Loucy (cell line): ENCODE data around the gene GGCX.

Source experiments
- H2AFZ ChIP-seq: fragments of 200-600 bp; sonication (generic); 2 replicates; pipeline ENCODE4 v1.6.0; 2016; ENCODE audit warnings: antibody characterized with exemption, mild to moderate bottlenecking, low read length, moderate library complexity
- H3F3A ChIP-seq: fragments of 200-600 bp; 2 replicates; pipeline ENCODE4 v1.6.0; 2016; ENCODE audit warnings: antibody characterized with exemption, low read depth, mild to moderate bottlenecking
- H3K27me3 ChIP-seq: fragments of 200-600 bp; sonication (generic); 2 replicates; pipeline ENCODE4 v1.6.1; 2014; ENCODE audit warnings: low read length, mild to moderate bottlenecking; ENCODE audit not compliant: insufficient read depth, poor library complexity, severe bottlenecking
- H3K36me3 ChIP-seq: fragments of 200-600 bp; sonication (generic); 2 replicates; pipeline ENCODE4 v1.6.1; 2016; ENCODE audit warnings: low read length; ENCODE audit not compliant: insufficient read depth
- H3K4me1 ChIP-seq: fragments of 200-600 bp; sonication (generic); 2 replicates; pipeline ENCODE4 v1.5.1; 2014; ENCODE audit warnings: low read length, mild to moderate bottlenecking; ENCODE audit not compliant: insufficient read depth, poor library complexity, severe bottlenecking
- H3K4me2 ChIP-seq: fragments of 200-600 bp; sonication (generic); 2 replicates; pipeline ENCODE4 v1.6.0; 2014; ENCODE audit warnings: antibody characterized with exemption, low read length, low read depth, mild to moderate bottlenecking; ENCODE audit not compliant: poor library complexity, severe bottlenecking
- H3K4me3 ChIP-seq: fragments of 200-600 bp; sonication (generic); 2 replicates; pipeline ENCODE4 v1.5.1; 2014; ENCODE audit warnings: low read length, mild to moderate bottlenecking, mixed read lengths; ENCODE audit not compliant: poor library complexity, severe bottlenecking
- H3K79me2 ChIP-seq: fragments of 200-600 bp; sonication (generic); 2 replicates; pipeline ENCODE4 v1.6.1; 2014; ENCODE audit warnings: low read length; ENCODE audit not compliant: insufficient read depth
- H3K9ac ChIP-seq: fragments of 200-600 bp; sonication (generic); 2 replicates; pipeline ENCODE4 v1.6.0; 2014; ENCODE audit warnings: mild to moderate bottlenecking, low read depth, low read length, moderate library complexity; ENCODE audit not compliant: poor library complexity, severe bottlenecking
- H3K9me2 ChIP-seq: fragments of 200-600 bp; sonication (generic); replicated peaks from 2 replicates; pipeline ENCODE4 v1.6.1; 2016; ENCODE audit warnings: low read depth, low read length, mixed read lengths
- H3K9me3 ChIP-seq: fragments of 200-600 bp; sonication (generic); 2 replicates; pipeline ENCODE4 v1.6.1; 2014; ENCODE audit warnings: mild to moderate bottlenecking, antibody characterized with exemption, low read length, low read depth; ENCODE audit not compliant: insufficient read depth
- H4K20me1 ChIP-seq: fragments of 200-600 bp; sonication (generic); 2 replicates; pipeline ENCODE4 v1.6.0; 2014; ENCODE audit warnings: antibody characterized with exemption, low read length, mild to moderate bottlenecking; ENCODE audit not compliant: insufficient read depth, poor library complexity, severe bottlenecking
- CTCF ChIP-seq: fragments of 200-600 bp; sonication (generic); conservative IDR thresholded peaks from 2 replicates; pipeline ENCODE4 v1.5.1; 2014; ENCODE audit warnings: mild to moderate bottlenecking, antibody characterized with exemption, low read length
- EZH2phosphoT487 ChIP-seq: fragments of 200-600 bp; IDR thresholded peaks from 2 replicates; pipeline ENCODE4 v1.6.1; 2018; ENCODE audit warnings: antibody characterized with exemption, mild to moderate bottlenecking, moderate library complexity, borderline replicate concordance

Gene GGCX

GRCh38 chr2:85525029-85525428, 36.3 kb downstream of the GGCX start:
- Histone ChIP-seq H3K79me2 (no peaks in the 10 kb centered on the region), H3F3A (no peaks in the 10 kb centered on the region), H3K36me3 (no peaks in the 10 kb centered on the region), H3K4me3 (no peak overlapping the region), H3K9ac (peak overlapping the region; percentile 60), H3K4me1 (peaks cover 18% of the 10 kb centered on the region), H3K4me2 (peak overlapping the region; percentile 53), H4K20me1 (no peaks in the 10 kb centered on the region), H3K27me3 (no peaks in the 10 kb centered on the region), H2AFZ (peak overlapping the region; percentile 56), H3K9me3 (no peaks in the 10 kb centered on the region), H3K9me2 (no peaks in the 10 kb centered on the region)
- no peak for TF ChIP-seq CTCF
- no peak for TF ChIP-seq EZH2phosphoT487

GRCh38 chr2:85524336-85524908, 36.9 kb downstream of the GGCX start:
- no peaks in the 10 kb centered on the region for H3K36me3 ChIP-seq
- H3K4me1 ChIP-seq: peaks cover 18% of the 10 kb centered on the region
- no peaks in the 10 kb centered on the region for H3K9me2 ChIP-seq
- peak overlapping the region; percentile 56 for H2AFZ ChIP-seq
- no peaks in the 10 kb centered on the region for H3F3A ChIP-seq
- no peaks in the 10 kb centered on the region for H4K20me1 ChIP-seq
- no peaks in the 10 kb centered on the region for H3K9me3 ChIP-seq
- no peaks in the 10 kb centered on the region for H3K27me3 ChIP-seq
- no peak overlapping the region for H3K4me3 ChIP-seq
- H3K4me2 ChIP-seq: peak overlapping the region; percentile 53
- H3K9ac ChIP-seq: peak overlapping the region; percentile 60
- TF ChIP-seq EZH2phosphoT487: no peak
- no peak for TF ChIP-seq CTCF
- H3K79me2 ChIP-seq: no peaks in the 10 kb centered on the region

- TF ChIP-seq EZH2phosphoT487 (no peak), CTCF (no peak)
- no peak overlapping the region for H3K4me3 ChIP-seq
- no peaks in the 10 kb centered on the region for H3F3A ChIP-seq
- H3K9me2 ChIP-seq: no peaks in the 10 kb centered on the region
- no peaks in the 10 kb centered on the region for H3K9me3 ChIP-seq
- no peaks in the 10 kb centered on the region for H3K36me3 ChIP-seq
- H3K4me2 ChIP-seq: peak overlapping the region; percentile 53
- H3K79me2 ChIP-seq: no peaks in the 10 kb centered on the region
- H3K27me3 ChIP-seq: no peaks in the 10 kb centered on the region
- peak overlapping the region; percentile 60 for H3K9ac ChIP-seq
- H3K4me1 ChIP-seq: peaks cover 18% of the 10 kb centered on the region
- H4K20me1 ChIP-seq: no peaks in the 10 kb centered on the region
- peak overlapping the region; percentile 56; the same call in 1 of the 2 replicates for H2AFZ ChIP-seq
These were observed 37.4 kb downstream of the GGCX start for GRCh38 chr2:85523903-85524335.
